H7 (cell line): ENCODE results near the gene SHCBP1L. TPM values are rescaled to one million over a fixed set of nuclear protein-coding genes. Genes with fewer than 3 reads are reported as not detected.

Experiments used
- DNase-seq: peaks from one replicate; pipeline ENCODE4 v3.0.0; 2012
- H3K27me3 ChIP-seq: 2 replicates; pipeline ENCODE4 v1.6.0; 2011; ENCODE audit warnings: mild to moderate bottlenecking, low read length; ENCODE audit not compliant: control insufficient read depth, insufficient read depth
- H3K36me3 ChIP-seq: replicated peaks from 2 replicates; pipeline ENCODE4 v1.5.1; 2011; ENCODE audit warnings: low read length; ENCODE audit not compliant: control insufficient read depth, insufficient read depth
- H3K4me3 ChIP-seq: 2 replicates; pipeline ENCODE4 v1.5.1; 2011; ENCODE audit warnings: low read depth, mild to moderate bottlenecking, control low read depth, low read length, moderate library complexity; ENCODE audit not compliant: insufficient read depth
- total RNA-seq: library from RNA; depleted of rRNA; stranded (reverse); fragments of >200 nt; shearing (Covaris generic); gene quantifications from 2 replicates; pipeline ENCODE4 v1.2.3, GENCODE V29; 2014; rRNA removed

SHCBP1L gene
- total RNA-seq, 1 experiment from 2014 or later: not detected

- Histone ChIP-seq H3K4me3 (no peak overlapping the region), H3K36me3 (peaks cover 76% of the 10 kb centered on the region), H3K27me3 (no peaks in the 10 kb centered on the region)
- no peak for DNase-seq
Observed at GRCh38 chr1:182855911-182856310, 97.1 kb downstream of the SHCBP1L start.

DNA sequence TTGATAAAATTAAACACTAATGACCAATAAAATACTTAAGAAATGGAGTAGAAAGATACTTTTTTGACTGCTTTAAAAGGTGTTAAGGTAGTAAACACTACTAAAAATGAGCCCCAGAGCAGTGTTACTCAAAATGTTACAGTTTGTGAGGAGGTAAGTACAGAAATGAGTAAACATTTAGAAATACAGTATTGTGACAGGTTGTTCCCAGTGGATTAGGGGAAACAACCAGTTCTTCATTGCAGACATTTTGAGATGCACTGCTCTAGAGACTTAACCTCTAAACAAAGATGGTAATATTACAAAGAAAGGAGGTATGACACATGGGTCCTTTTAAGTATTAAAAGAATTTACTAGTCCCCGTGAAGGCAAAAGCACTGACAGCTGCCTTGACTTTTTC lies 101.1 kb downstream of the SHCBP1L start:
- Histone ChIP-seq H3K36me3 (peaks cover 65% of the 10 kb centered on the region), H3K27me3 (no peaks in the 10 kb centered on the region), H3K4me3 (no peak overlapping the region)
- no peak for DNase-seq

- Histone ChIP-seq H3K4me3 (no peak overlapping the region), H3K36me3 (peaks cover 61% of the 10 kb centered on the region), H3K27me3 (no peaks in the 10 kb centered on the region)
- no peak for DNase-seq
Observed at GRCh38 chr1:182850319-182850718, 102.6 kb downstream of the SHCBP1L start.

Other genes starting within 250 kb of the SHCBP1L start
- 2.0 and 8.1 TPM in 2 replicates for gene NPL, start 163.4 kb downstream of the SHCBP1L start, total RNA-seq
- 170 and 177 TPM in 2 replicates for gene DHX9, start 113.8 kb downstream of the SHCBP1L start, total RNA-seq
- 116 and 163 TPM in 2 replicates for gene LAMC1, start 70.3 kb upstream of the SHCBP1L start, total RNA-seq
- 2.0 and 3.0 TPM in 2 replicates for gene LAMC2, start 233.1 kb upstream of the SHCBP1L start, total RNA-seq